CD14-positive monocyte (primary cell): ENCODE data around the gene CDH4. TPM values are rescaled to one million over a fixed set of nuclear protein-coding genes. Genes with fewer than 3 reads are reported as not detected.

Experiments
- DNase-seq, 3 donors: peaks; one replicate each; pipeline ENCODE4 v3.0.0-alpha.2; 2011 to 2022
- H2AFZ ChIP-seq: 2 replicates; pipeline ENCODE4 v1.6.0; 2012; ENCODE audit warnings: mild to moderate bottlenecking, low read depth, low read length, inconsistent platforms; ENCODE audit not compliant: insufficient read depth, poor library complexity, severe bottlenecking
- H3K27ac ChIP-seq, 2 donors: 1 replicate in 1 of 2; 2 replicates in 1 of 2; pipeline ENCODE4 v1.5.1; 2012 to 2013; ENCODE audit warnings: low read length in 2 of 2, control low read depth in 1 of 2, inconsistent platforms in 1 of 2, low read depth in 1 of 2, mild to moderate bottlenecking in 1 of 2
- H3K27me3 ChIP-seq, 2 donors: one replicate each; pipeline versions ENCODE4 v1.6.0 to v1.6.1; 2011 to 2013; ENCODE audit warnings: low read length in 2 of 2; ENCODE audit not compliant: control insufficient read depth in 2 of 2, insufficient read depth in 2 of 2
- H3K36me3 ChIP-seq, 2 donors: replicated peaks in 1 of 2; 1 replicate in 1 of 2; 2 replicates in 1 of 2; pipeline versions ENCODE4 v1.5.1 to v1.6.1; 2012 to 2013; ENCODE audit warnings: low read length in 2 of 2, control low read depth in 1 of 2, inconsistent platforms in 1 of 2, mild to moderate bottlenecking in 1 of 2; ENCODE audit not compliant: insufficient read depth in 2 of 2, control insufficient read depth in 1 of 2
- H3K4me1 ChIP-seq, 2 donors: 1 replicate in 1 of 2; 2 replicates in 1 of 2; pipeline versions ENCODE4 v1.5.1 to v1.6.1; 2012 to 2013; ENCODE audit warnings: low read length in 2 of 2, control low read depth in 1 of 2, inconsistent platforms in 1 of 2, mild to moderate bottlenecking in 1 of 2, moderate library complexity in 1 of 2; ENCODE audit not compliant: insufficient read depth in 2 of 2, control insufficient read depth in 1 of 2
- H3K4me2 ChIP-seq: replicated peaks from 2 replicates; pipeline ENCODE3; 2012; ENCODE audit warnings: low read length, moderate library complexity, mild to moderate bottlenecking; ENCODE audit not compliant: poor library complexity, severe bottlenecking; ENCODE audit errors: extremely low read depth
- H3K4me3 ChIP-seq, 3 experiments: fragments of 200-600 bp in 1 of 3; sonication (generic) in 1 of 3; replicated peaks in 1 of 3; 1 replicate in 2 of 3; 2 replicates in 1 of 3; pipeline ENCODE4 v1.5.1; 2011 to 2013; ENCODE audit warnings: low read length in 3 of 3, mild to moderate bottlenecking in 3 of 3, control low read depth in 2 of 3, low read depth in 2 of 3, inconsistent platforms in 1 of 3, moderate library complexity in 1 of 3
- H3K79me2 ChIP-seq: 2 replicates; pipeline ENCODE4 v1.6.0; 2012; ENCODE audit warnings: mild to moderate bottlenecking, control low read depth, inconsistent platforms, low read length, moderate library complexity; ENCODE audit not compliant: insufficient read depth
- H3K9ac ChIP-seq: 2 replicates; pipeline ENCODE4 v1.6.0; 2017; ENCODE audit warnings: low read length, mild to moderate bottlenecking; ENCODE audit not compliant: insufficient read depth, poor library complexity, severe bottlenecking
- H3K9me3 ChIP-seq, 2 donors: replicated peaks in 1 of 2; 1 replicate in 1 of 2; 2 replicates in 1 of 2; pipeline versions ENCODE4 v1.5.1 to v1.6.1; 2012 to 2013; ENCODE audit warnings: low read length in 2 of 2, control low read depth in 1 of 2; ENCODE audit not compliant: control insufficient read depth in 1 of 2, insufficient read depth in 1 of 2
- H4K20me1 ChIP-seq: 2 replicates; pipeline ENCODE4 v1.6.0; 2012; ENCODE audit warnings: mild to moderate bottlenecking, low read length, control low read depth, moderate library complexity; ENCODE audit not compliant: insufficient read depth
- H3K27ac Mint-ChIP-seq, 7 donors: one replicate each; pipeline ENCODE4 v1.8.0; 2020; ENCODE audit warnings: mild to moderate bottlenecking in 7 of 7, mixed read lengths in 7 of 7, moderate library complexity in 6 of 7, inconsistent platforms in 2 of 7
- H3K27me3 Mint-ChIP-seq, 3 donors: one replicate each; pipeline ENCODE4 v1.8.0; 2021 to 2022; ENCODE audit warnings: low read depth in 3 of 3, mild to moderate bottlenecking in 3 of 3, mixed read lengths in 3 of 3, moderate library complexity in 3 of 3, inconsistent platforms in 1 of 3
- H3K36me3 Mint-ChIP-seq, 2 donors: one replicate each; pipeline ENCODE4 v1.8.0; 2020; ENCODE audit warnings: mixed read lengths in 2 of 2, inconsistent platforms in 1 of 2, mild to moderate bottlenecking in 1 of 2
- H3K4me1 Mint-ChIP-seq: one replicate; pipeline ENCODE4 v1.8.0; 2020; ENCODE audit warnings: mild to moderate bottlenecking, mixed read lengths
- H3K4me3 Mint-ChIP-seq, 2 donors: one replicate each; pipeline ENCODE4 v1.8.0; 2020; ENCODE audit warnings: mild to moderate bottlenecking in 2 of 2, mixed read lengths in 2 of 2, moderate library complexity in 1 of 2
- H3K9me3 Mint-ChIP-seq, 7 donors: one replicate each; pipeline ENCODE4 v1.8.0; 2020 to 2022; ENCODE audit warnings: mixed read lengths in 7 of 7, mild to moderate bottlenecking in 6 of 7, moderate library complexity in 6 of 7, inconsistent platforms in 2 of 7
- WGBS: methylation state at CpG from one replicate; pipeline ENCODE4 v1.1.5; 2013; ENCODE audit warnings: missing lambda C conversion rate; ENCODE audit not compliant: insufficient coverage; 5-methylcytosine and 5-hydroxymethylcytosine counted together
- intact Hi-C, 2 donors: fragments of 100-400 bp; cut with micrococcal nuclease; formaldehyde crosslinking; loops; one replicate each; pipeline versions ENCODE4 v1.15.0 to v1.15.1; 2023
- polyA plus RNA-seq, 3 donors: library from polyadenylated mRNA; depleted of rRNA in 1 of 3; unstranded in 2 of 3; stranded (reverse) in 1 of 3; fragments of 300-500 nt in 2 of 3; fragments of >200 nt in 1 of 3; fragmentation: Illumina TruSeq in 2 of 3; gene quantifications; 1 replicate in 2 of 3; 2 replicates in 1 of 3; pipeline ENCODE4 v1.2.3, GENCODE V29; 2012 to 2021
- TF ChIP-seq, protein P1 (sequence below): fragments of 200-600 bp; IDR thresholded peaks from one replicate; pipeline ENCODE4 v1.8.0; 2022; ENCODE audit warnings: antibody characterized with exemption, mild to moderate bottlenecking

CDH4 gene
- polyA plus RNA-seq, 3 donors, result not detected

DNA sequence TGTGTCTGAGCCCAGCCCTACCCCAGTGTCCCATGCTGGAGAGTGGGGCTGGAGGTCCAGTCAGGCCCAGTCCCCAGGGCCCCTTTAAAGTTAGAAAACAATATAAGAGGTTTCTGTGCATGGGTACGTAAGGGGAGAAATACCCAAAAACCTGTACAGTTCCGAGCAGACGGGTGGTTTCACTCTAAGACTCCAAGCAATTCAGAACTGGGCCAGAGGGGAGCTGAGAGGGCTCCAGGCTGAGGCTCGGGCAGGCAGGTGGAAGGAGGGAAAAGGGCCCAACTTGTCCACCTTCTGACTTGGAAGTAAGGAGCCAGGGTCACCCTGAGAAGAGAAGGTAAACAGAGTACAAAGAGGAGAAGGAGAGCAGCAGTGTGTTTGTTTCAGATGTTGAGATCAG is 296.0 kb downstream of the CDH4 start:
- H3K4me3 Mint-ChIP-seq, result no peak overlapping the region
- H3K4me3 ChIP-seq, result no peak overlapping the region
- intact Hi-C loops, result no loop called here
- DNase-seq, result no peak
- peaks cover 13 to 71% (median 37%) of the 10 kb centered on the region in 7 donors for H3K9me3 Mint-ChIP-seq
- H3K79me2 ChIP-seq, result no peaks in the 10 kb centered on the region
- no peaks in the 10 kb centered on the region for H3K36me3 Mint-ChIP-seq
- H2AFZ ChIP-seq, result no peak overlapping the region
- no peak overlapping the region for H3K9ac ChIP-seq
- H3K4me1 ChIP-seq, result no peaks in the 10 kb centered on the region
- H3K36me3 ChIP-seq, result no peaks in the 10 kb centered on the region
- TF ChIP-seq, protein P1, sequence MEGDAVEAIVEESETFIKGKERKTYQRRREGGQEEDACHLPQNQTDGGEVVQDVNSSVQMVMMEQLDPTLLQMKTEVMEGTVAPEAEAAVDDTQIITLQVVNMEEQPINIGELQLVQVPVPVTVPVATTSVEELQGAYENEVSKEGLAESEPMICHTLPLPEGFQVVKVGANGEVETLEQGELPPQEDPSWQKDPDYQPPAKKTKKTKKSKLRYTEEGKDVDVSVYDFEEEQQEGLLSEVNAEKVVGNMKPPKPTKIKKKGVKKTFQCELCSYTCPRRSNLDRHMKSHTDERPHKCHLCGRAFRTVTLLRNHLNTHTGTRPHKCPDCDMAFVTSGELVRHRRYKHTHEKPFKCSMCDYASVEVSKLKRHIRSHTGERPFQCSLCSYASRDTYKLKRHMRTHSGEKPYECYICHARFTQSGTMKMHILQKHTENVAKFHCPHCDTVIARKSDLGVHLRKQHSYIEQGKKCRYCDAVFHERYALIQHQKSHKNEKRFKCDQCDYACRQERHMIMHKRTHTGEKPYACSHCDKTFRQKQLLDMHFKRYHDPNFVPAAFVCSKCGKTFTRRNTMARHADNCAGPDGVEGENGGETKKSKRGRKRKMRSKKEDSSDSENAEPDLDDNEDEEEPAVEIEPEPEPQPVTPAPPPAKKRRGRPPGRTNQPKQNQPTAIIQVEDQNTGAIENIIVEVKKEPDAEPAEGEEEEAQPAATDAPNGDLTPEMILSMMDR, result no peak
- H3K9me3 ChIP-seq, result peaks cover 33 to 81% of the 10 kb centered on the region in 2 donors
- no peaks in the 10 kb centered on the region for H3K27me3 ChIP-seq
- WGBS, result 98% methylated on average over 4 of the region's 4 CpGs
- H3K27ac Mint-ChIP-seq, result no peak overlapping the region
- H3K4me2 ChIP-seq, result no peak overlapping the region
- H3K27ac ChIP-seq, result no peak overlapping the region
- H3K4me1 Mint-ChIP-seq, result no peaks in the 10 kb centered on the region
- no peaks in the 10 kb centered on the region for H4K20me1 ChIP-seq
- no peaks in the 10 kb centered on the region for H3K27me3 Mint-ChIP-seq

DNA sequence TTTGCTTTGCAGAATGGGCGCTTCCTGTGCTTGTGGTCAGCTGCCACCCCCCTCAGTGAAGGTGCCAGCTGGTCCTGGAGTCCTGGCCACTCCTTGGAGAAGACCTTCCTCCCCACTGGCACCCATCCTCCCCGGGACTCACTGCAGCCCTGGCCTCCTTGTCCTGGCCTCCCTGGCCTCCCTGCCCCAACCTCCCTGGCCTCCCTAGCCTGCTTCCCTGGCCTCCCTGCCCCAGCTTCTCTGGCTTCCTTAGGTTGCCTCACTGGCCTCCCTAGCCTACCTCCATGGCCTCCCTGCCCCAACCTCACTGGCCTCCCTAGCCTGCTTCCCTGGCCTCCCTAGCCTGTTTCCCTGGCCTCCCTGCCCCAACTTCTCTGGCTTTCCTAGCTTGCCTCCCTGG is 297.8 kb downstream of the CDH4 start:
- Histone ChIP-seq H3K4me2 (no peak overlapping the region), H3K27me3 (no peaks in the 10 kb centered on the region), H4K20me1 (no peaks in the 10 kb centered on the region), H3K4me1 (no peaks in the 10 kb centered on the region), H2AFZ (no peak overlapping the region), H3K27ac (no peak overlapping the region), H3K9me3 (peaks cover 39 to 80% of the 10 kb centered on the region in 2 donors), H3K9ac (no peak overlapping the region), H3K79me2 (no peaks in the 10 kb centered on the region), H3K4me3 (no peak overlapping the region), H3K36me3 (no peaks in the 10 kb centered on the region)
- WGBS, result 81% methylated on average over 2 of the region's 2 CpGs
- no peak for DNase-seq
- H3K27me3 Mint-ChIP-seq, result no peaks in the 10 kb centered on the region
- H3K9me3 Mint-ChIP-seq, result peaks cover 13 to 75% (median 35%) of the 10 kb centered on the region in 7 donors
- H3K4me3 Mint-ChIP-seq, result no peak overlapping the region
- no peak overlapping the region for H3K27ac Mint-ChIP-seq
- H3K36me3 Mint-ChIP-seq, result no peaks in the 10 kb centered on the region
- TF ChIP-seq, protein P1, result no peak
- intact Hi-C loops, result no loop called here
- H3K4me1 Mint-ChIP-seq, result no peaks in the 10 kb centered on the region
